ENCODE data around the gene WDR36. TPM values are rescaled to one million over a fixed set of nuclear protein-coding genes. Genes with fewer than 3 reads are reported as not detected.

WDR36 gene
- total and polyA plus RNA-seq, 2 of the 4 experiments (the other 2 are of a cell fraction): 11.9 to 87.8 TPM

DNA sequence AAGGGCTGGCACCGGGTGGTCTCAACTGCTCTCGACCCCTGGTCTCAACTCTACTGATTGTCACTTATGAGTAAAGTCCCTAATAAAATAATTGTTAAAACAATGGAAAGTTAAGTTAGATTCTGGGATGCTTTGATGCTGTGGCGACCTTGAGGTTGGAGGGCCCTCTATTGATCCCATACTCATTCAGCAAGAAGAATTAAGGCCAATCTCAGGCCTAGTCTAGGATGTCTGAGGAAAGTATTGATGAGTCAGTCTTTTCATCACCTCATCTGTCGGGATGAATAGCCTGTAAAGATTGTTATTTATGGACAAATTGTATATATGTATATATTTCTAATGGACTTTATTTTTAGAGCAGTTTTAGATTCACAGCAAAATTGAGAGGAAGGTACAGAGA is 50.8 kb downstream of the WDR36 start:
- dilution Hi-C loops (cut with HindIII; ENCODE audit: low sequenced_read_pairs, unreplicated experiment): no loop called here
- POLR2A ChIA-PET (ENCODE audit: unreplicated experiment): no interaction called here
- intact Hi-C loops (cut with micrococcal nuclease): no loop called here

More for the DNA sequence above, 50.8 kb downstream of the WDR36 start:
- in situ Hi-C loops (cut with MboI; ENCODE audit: low sequenced_read_pairs): no loop called here
- H3K9ac ChIP-seq (ENCODE audit: low read depth, low read length): no peak overlapping the region
- TF ChIP-seq CHD1 (IDR thresholded peaks at IDR 0.05; ENCODE audit: low read depth, low read length): no peak
- 0 out of 2 replicates have a peak, but pooled peaks have one; percentile 6 for TF ChIP-seq MAFK (IDR thresholded peaks at IDR 0.05; ENCODE audit: low read depth, low read length)
- TF ChIP-seq SMC3 (IDR thresholded peaks at IDR 0.05; ENCODE audit: low read depth, low read length): no peak
- TF ChIP-seq BHLHE40 (IDR thresholded peaks at IDR 0.05; ENCODE audit: low read depth, low read length): no peak
- no peak for TF ChIP-seq ELK1 (IDR thresholded peaks at IDR 0.05; ENCODE audit: borderline replicate concordance, low read depth, low read length)
- no peak for TF ChIP-seq NFE2L2 (IDR thresholded peaks at IDR 0.05; ENCODE audit: low read depth, low read length)
- TF ChIP-seq MXI1 (IDR thresholded peaks at IDR 0.05; ENCODE audit: borderline replicate concordance, low read depth, low read length): no peak
- TF ChIP-seq, protein P1, sequence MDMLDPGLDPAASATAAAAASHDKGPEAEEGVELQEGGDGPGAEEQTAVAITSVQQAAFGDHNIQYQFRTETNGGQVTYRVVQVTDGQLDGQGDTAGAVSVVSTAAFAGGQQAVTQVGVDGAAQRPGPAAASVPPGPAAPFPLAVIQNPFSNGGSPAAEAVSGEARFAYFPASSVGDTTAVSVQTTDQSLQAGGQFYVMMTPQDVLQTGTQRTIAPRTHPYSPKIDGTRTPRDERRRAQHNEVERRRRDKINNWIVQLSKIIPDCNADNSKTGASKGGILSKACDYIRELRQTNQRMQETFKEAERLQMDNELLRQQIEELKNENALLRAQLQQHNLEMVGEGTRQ (IDR thresholded peaks at IDR 0.05; ENCODE audit: low read depth, low read length): no peak
- no peak overlapping the region for H2BK15ac ChIP-seq (ENCODE audit: low read depth, low read length)
- H3K23ac ChIP-seq (ENCODE audit: low read depth, low read length): no peak overlapping the region
- no peak overlapping the region for H3K27ac ChIP-seq (ENCODE audit: insufficient read depth, low read length)
- no peak overlapping the region for H4K8ac ChIP-seq (ENCODE audit: low read depth in 2 of 2, low read length in 2 of 2)
- no peak overlapping the region for H2AK5ac ChIP-seq (ENCODE audit: low read depth, low read length)
- no TSS peak for BruUV-seq (replicated peaks)
- no peak overlapping the region for H4K91ac ChIP-seq (ENCODE audit: insufficient read depth, low read depth, low read length)
- no peaks in the 10 kb centered on the region for H3K79me1 ChIP-seq (ENCODE audit: low read depth in 1 of 2, low read length in 2 of 2)
- no peaks in the 10 kb centered on the region for H3K4me1 ChIP-seq (ENCODE audit: control insufficient read depth, insufficient read depth, low read length)
- no peak overlapping the region for H2BK5ac ChIP-seq (ENCODE audit: low read depth, low read length, poor library complexity, severe bottlenecking)
- H2AFZ ChIP-seq (replicated peaks; ENCODE audit: low read length, poor library complexity): no peak overlapping the region
- H3K27me3 ChIP-seq (ENCODE audit: control insufficient read depth, insufficient read depth, low read length): no peaks in the 10 kb centered on the region
- no peak overlapping the region for H3K4ac ChIP-seq (ENCODE audit: low read depth, low read length)
- H2AK9ac ChIP-seq (replicated peaks; ENCODE audit: low read depth, low read length, poor library complexity): no peak overlapping the region
- no peak overlapping the region for H4K5ac ChIP-seq (ENCODE audit: low read depth, low read length)
- H3K4me2 ChIP-seq (ENCODE audit: low read depth, low read length): no peak overlapping the region
- no peak overlapping the region for H3K14ac ChIP-seq (replicated peaks; ENCODE audit: low read depth, low read length)
- H2BK20ac ChIP-seq (ENCODE audit: low read depth, low read length): no peak overlapping the region
- WGBS, 2 experiments (ENCODE audit: extremely low coverage in 2 of 2, insufficient read length in 1 of 2): no CpG with 5 or more reads among the region's 4 CpGs
- no peak for ATAC-seq (ENCODE audit: low read depth)
- no peaks in the 10 kb centered on the region for H3K36me3 ChIP-seq (ENCODE audit: control insufficient read depth, insufficient read depth, low read length)
- H4K20me1 ChIP-seq (ENCODE audit: insufficient read depth, low read length): no peaks in the 10 kb centered on the region
- no peak overlapping the region for H2BK120ac ChIP-seq (ENCODE audit: low read depth, low read length)
- no peak overlapping the region for H3K4me3 ChIP-seq (ENCODE audit: insufficient read depth, low read depth, low read length)
- H3K9me1 ChIP-seq (ENCODE audit: insufficient read depth, low read length): no peaks in the 10 kb centered on the region
- no peak overlapping the region for H3K18ac ChIP-seq (ENCODE audit: low read depth, low read length)
- no peaks in the 10 kb centered on the region for H3K9me3 ChIP-seq (ENCODE audit: control insufficient read depth, insufficient read depth, low read length)
- no peak for DNase-seq
- no peak overlapping the region for H3K56ac ChIP-seq (ENCODE audit: extremely low read depth, insufficient read depth, low read length)
- CTCF ChIA-PET: no interaction called here

Data from IMR-90 (cell line).